NCI-H526 (cell line): ENCODE results near the gene RRAGB.
"Not testable (repeated sequence)": the region's sequence is repeated elsewhere in the genome, so short reads cannot be mapped to it uniquely, and the experiment has no call there.

ENCODE experiments used
- DNase-seq, 2 experiments: peaks; one replicate each; lab custom pipeline; 2025; lab: John Stamatoyannopoulos, UW

RRAGB gene

DNA sequence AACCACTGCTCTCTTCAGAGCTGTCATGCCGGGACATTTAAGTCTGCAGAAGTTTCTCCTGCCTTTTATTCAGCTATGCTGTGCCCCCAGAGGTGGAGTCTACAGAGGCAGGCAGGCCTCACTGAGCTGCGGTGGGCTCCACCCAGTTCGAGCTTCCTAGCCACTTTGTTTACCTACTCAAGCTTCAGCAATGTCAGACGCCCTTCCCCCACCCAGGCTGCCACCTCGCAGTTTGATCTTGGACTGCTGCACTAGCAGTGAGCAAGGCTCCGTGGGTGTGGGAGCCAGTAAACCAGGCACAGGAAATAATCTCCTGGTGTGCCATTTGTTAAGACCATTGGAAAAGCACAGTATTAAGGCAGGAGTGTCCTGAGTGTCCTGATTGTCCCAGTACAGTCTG is 56.9 kb downstream of the RRAGB start:
- DNase-seq, result not testable (repeated sequence)

DNA sequence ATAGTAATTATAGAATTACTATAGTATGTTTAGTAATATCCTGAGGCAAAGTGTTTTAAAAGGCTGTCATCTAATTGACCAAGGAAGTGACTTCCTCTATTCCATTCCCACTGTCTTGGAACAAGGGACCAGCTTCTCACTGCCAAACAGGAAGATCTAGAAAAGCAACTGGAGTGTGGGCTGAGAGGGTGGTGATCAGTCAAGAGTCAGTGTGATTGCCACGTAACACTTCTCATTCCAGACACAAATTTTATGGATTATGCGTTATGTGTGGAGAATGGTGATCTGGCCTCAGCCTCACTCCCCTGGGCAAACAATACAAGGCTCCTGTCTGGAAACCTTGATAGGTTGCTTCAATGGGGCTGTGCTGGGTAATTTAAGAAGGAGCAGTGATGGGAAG is 60.0 kb downstream of the RRAGB start:
- DNase-seq, result no peak

GRCh38 chrX:55778322-55778721 is 60.8 kb downstream of the RRAGB start:
- DNase-seq, result no peak

DNA sequence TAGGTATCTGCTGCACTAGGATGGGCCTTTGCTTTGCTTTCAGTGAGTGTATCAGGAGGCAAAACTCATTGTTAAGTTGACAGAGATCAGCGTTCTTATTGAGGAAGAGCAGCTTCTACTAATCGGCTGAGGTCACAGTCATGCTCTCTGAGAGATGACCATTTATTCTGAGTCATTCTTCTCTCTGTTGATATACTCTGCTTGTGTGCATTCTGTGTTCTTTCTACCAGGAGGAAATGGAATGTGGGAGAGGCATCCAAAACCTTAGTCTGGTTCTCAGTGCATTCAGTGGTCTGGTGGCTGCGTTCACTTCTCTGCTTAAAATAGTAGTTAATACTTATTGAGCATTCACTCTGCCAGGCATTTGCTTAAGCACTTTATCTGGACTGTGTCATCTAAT is 66.2 kb downstream of the RRAGB start:
- DNase-seq, result no peak

DNA sequence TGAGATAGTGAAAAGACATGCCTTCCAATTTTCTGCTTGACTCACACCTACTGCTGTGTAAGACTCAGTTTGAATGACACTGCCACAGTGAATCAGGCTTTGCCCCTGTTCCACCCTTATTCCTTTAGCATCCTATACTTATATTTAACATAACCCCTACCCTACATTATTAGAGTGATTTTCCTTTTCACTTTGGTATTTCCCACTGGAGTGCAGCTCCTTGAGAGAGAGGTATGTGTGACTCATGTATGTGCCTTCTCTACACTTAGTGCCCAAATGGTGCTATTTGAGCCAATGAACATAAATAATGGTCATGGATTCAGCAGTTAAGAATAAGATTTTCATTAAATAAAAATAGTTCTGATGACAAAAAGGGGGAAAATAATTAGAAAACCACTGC is 69.5 kb downstream of the RRAGB start:
- DNase-seq, result no peak

DNA sequence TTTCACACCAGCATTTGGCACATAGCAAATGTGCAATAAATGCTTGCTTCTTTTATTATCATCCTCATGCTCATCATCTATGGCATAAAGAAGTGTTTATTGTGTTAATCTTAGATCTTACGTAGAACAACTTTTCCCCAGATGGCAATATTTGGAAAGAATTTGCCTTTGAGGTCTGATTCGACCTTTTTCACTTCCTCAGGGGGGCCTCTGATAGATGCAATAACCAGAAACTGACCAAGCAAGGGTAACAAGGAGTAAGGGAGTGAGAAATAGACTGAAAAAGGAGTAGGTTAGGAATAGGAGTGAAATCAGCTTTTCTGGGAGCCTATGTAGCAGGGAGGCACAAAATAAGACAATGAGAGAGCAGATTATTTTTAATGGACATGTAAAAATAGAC is 70.2 kb downstream of the RRAGB start:
- no peak for DNase-seq

DNA sequence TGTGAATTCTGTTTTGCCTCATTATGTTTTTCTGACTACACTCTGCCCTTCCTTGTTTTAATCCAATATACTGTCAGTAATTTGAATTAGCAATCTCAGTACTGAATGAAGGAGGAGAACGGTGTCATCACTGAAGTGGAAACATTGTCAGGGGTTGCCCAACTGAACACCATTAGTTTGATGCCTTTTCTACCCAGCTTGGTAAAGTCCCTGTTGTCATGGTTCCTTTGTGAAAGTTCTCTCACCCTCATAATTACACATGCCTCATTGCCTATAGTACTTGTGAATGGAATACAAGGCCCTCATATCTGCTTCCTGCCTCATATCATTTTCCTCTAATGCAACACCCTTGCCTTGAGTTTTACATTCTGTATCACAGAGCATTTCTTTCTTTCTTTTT is 76.9 kb downstream of the RRAGB start:
- DNase-seq, result no peak

DNA sequence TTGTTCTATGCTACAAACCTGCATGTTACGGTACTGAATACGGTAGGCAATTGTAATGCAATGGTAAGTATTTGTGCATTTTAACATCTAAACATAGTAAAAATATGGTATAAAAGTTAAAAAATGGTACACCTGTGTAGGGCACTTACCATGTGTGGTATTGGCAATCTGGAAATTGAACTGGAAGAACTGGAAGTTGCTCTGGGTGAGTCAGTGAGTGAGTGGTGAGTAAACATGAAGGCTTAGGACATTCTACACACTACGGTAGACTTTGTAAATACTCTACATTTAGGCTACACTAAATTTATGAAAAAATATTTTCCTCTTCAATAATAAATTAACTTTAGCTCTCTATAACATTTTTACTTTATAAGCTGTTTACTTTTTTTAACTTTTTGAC is 78.9 kb downstream of the RRAGB start:
- no peak for DNase-seq

DNA sequence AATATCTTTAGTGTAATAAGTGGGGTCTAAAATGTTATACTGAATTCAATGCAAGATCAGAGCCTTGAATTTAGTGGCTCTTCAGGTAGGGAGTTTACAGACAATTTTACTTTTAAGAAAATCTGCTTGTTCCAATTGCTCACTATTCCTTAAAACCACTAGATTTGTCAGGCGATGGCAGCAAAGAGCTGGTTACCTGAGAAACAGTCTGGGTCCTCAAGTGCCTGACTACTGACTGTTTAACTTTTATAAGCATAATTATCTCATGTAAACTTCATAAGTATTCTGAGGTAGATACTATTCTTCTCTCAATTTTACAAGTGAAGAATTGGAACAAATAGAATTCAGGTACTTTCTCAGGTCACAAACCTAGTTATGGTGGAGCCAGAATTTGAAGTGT is 84.3 kb downstream of the RRAGB start:
- no peak for DNase-seq
